ENCODE results near the gene ACTN4.

Gene ACTN4

DNA sequence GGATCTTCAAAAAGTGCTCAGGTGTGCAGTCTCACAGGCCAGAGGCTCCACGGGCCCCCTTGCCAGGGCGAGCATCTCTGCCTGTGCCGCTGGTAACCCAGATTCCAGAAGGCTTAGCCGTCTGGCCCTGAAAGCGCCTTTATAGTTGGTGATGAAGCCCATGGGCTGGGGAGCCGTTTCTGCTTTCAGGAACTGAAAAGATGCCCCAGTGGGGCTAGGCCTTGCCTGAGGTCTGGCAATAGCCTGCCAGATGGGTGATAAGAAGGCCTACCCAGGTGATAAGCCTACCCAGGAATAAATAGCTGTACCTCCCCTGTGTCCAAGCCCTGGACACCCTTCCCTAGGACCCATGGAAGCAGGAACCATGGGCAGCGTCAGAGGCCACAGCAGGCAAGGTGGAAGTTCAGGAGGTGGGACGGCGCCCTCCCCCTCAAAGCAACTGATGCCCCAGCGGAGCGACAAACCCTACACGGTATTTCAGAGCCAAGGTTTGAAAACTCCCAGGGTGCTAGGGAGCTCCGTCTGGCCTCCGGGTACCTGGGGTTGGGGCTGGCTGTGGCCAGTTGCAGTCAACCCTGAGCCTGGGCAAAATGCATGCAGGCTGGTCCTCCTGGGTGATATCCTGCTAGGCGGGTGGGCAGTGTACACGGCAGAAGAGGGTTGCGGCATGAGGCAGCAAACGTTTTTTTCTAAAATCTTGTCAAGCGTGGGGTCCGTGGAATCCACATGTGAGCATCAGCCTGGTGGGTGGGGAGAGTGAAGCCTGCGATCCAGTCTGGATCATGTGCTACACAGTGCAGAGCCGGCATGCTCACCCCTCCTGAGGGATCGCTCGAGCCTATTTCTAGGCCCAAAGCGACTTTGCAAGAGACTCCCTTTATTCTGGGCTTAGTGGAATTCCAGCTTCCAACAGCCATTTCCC is 45.3 kb downstream of the ACTN4 start:
- no peak for DNase-seq (ENCODE audit: low read depth)
- no peak overlapping the region for H3K4me3 ChIP-seq (ENCODE audit: low read depth, low read length)
- TF ChIP-seq, protein P1, sequence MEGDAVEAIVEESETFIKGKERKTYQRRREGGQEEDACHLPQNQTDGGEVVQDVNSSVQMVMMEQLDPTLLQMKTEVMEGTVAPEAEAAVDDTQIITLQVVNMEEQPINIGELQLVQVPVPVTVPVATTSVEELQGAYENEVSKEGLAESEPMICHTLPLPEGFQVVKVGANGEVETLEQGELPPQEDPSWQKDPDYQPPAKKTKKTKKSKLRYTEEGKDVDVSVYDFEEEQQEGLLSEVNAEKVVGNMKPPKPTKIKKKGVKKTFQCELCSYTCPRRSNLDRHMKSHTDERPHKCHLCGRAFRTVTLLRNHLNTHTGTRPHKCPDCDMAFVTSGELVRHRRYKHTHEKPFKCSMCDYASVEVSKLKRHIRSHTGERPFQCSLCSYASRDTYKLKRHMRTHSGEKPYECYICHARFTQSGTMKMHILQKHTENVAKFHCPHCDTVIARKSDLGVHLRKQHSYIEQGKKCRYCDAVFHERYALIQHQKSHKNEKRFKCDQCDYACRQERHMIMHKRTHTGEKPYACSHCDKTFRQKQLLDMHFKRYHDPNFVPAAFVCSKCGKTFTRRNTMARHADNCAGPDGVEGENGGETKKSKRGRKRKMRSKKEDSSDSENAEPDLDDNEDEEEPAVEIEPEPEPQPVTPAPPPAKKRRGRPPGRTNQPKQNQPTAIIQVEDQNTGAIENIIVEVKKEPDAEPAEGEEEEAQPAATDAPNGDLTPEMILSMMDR (IDR thresholded peaks at IDR 0.05; ENCODE audit: control insufficient read depth, extremely low read depth, insufficient read depth) = no peak

DNA sequence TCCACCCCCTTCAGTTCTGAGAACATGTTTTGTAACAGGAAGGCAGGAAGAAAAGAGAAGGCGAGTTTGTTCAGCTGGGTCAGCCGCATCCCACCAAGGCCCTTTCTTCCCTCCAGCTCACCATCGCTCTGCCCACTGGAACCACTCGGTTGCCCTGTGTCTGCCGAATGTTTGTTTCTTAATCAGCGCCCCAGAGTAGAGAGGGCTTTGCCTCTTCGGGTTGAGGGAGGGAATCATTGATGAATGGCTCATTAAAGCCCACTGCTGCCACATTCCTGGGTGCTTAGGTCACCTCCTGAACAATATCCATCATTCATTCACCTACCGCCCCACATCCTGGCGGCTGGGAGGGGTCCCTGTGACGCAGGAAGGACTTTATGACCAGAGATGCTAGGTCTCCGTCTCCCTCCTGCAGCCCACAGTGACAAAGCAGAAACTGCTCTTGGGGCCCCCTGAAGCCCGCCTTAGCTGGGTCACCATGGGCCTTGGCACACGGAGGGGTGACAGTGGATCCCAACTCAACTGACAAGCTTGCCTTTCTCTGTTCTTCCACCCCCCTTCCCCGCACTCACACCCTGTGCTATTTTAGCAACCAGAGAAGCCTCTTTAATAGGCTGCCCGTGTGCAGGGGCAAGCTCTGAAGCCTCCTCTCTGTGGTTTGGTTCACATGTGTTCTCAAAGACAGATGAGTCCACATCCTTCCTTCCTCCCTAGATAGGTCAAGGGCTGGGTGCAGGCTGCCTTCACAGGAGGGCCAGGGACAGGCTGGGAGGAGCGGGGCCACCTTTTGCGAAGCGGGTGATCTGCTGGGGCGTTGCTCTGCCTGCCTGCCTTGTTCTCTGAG is 46.2 kb downstream of the ACTN4 start:
- H3K4me3 ChIP-seq (ENCODE audit: low read depth, low read length) = no peak overlapping the region
- TF ChIP-seq, protein P1 (IDR thresholded peaks at IDR 0.05; ENCODE audit: control insufficient read depth, extremely low read depth, insufficient read depth) = no peak
- no peak for DNase-seq (ENCODE audit: low read depth)

DNA sequence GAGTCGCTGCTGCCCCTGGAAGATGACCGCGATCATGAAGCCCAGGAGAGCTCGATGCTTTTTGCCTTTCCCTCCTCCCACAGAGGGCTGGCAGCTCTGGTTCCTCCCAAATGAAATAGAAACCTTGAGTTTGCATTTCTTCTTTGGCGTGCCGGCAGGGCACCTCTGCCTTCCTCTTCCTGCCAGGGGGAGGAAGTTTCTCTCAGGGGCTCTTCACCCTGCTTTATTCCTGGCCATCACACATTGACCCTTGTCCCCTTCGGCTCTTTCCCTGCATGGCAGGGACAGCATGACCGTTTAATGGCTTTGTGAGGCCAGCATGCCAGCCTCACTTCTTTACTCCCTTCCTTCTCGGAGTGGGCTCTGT is 47.9 kb downstream of the ACTN4 start:
- H3K4me3 ChIP-seq (ENCODE audit: low read depth, low read length) = no peak overlapping the region
- TF ChIP-seq, protein P1 (IDR thresholded peaks at IDR 0.05; ENCODE audit: control insufficient read depth, extremely low read depth, insufficient read depth) = no peak
- DNase-seq (ENCODE audit: low read depth) = no peak

DNA sequence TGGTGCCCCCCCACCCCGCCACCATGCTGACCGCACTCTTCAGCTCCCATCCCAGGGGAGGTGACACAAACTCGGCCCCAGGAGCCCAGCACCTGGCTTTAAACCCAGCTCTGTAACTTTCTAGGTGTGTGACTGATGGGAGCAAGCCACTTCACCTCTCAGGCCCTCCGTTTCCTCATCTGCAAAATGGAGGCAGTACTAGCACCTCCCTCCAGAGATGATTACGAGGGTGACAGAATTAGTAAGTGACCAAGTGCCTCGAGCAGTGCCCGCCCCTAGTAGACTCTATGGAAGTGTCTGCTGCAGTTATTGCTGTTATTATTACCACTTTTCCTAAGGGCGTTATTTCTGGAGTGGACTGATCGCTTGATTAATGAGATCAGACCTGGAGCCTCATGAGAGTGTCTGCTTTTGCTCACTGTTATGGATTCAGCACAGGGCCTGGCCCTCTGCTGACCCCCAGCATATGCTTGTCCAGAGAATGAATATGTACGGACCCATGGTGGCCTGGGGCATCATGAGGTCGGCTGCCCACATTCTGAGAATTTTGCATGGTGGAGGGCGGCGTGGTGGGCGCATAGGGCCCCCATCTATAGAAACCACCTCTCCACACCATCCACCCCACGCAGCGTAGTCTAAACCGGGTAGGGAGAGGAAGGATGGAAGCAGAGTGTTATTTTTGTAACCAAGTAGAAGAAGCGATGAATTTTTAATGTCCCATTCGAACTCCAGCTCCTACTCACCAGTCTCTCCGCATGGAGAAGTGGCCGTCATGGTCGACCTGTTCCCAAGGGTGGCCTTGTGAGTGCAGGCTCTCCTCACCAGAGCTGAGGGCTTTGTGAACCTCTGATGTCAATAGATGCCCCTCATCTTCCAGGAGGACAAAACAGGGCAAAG is 48.6 kb downstream of the ACTN4 start:
- no peak for DNase-seq (ENCODE audit: low read depth)
- H3K4me3 ChIP-seq (ENCODE audit: low read depth, low read length) = no peak overlapping the region
- TF ChIP-seq, protein P1 (IDR thresholded peaks at IDR 0.05; ENCODE audit: control insufficient read depth, extremely low read depth, insufficient read depth) = no peak

DNA sequence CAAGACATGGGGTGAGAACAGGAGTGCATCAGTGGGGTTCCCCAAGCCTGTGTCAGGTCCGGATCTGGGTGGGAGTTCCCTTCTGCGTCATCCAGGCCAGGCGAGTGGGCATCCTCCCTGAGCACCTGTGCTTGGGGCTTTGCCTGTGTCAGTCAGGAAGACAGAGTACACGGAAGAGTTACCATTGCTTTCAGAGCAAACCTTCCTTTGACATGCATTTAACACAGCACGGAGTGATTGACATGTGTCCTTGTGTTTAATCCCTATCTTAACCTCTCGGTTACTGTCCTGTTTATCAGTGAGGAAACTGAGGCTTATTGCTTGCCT is 49.2 kb downstream of the ACTN4 start:
- no peak for DNase-seq (ENCODE audit: low read depth)
- TF ChIP-seq, protein P1 (IDR thresholded peaks at IDR 0.05; ENCODE audit: control insufficient read depth, extremely low read depth, insufficient read depth) = no peak
- H3K4me3 ChIP-seq (ENCODE audit: low read depth, low read length) = no peak overlapping the region

DNA sequence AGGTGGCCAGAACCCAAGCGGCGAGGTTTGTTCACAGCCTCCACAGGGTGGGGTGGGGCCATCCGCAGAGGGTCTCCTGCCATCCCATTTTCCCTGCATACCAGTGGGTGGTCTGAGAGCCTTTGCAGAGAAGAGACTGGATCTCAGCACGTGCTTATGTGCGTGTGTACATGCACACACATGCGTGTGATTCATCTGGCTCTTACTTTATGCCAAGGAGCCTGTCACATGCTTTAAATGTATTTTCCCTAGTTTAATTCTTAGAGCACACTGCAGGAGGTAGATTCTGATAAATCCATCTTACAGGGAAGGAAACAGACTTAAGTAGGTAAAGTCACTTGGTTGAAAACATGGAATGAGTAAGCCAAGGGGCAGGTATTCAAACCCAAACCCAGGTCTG is 49.7 kb downstream of the ACTN4 start:
- no peak overlapping the region for H3K4me3 ChIP-seq (ENCODE audit: low read depth, low read length)
- TF ChIP-seq, protein P1 (IDR thresholded peaks at IDR 0.05; ENCODE audit: control insufficient read depth, extremely low read depth, insufficient read depth) = no peak

More for the DNA sequence above, 49.7 kb downstream of the ACTN4 start:
- no peak for DNase-seq (ENCODE audit: low read depth)
